Measurements from ENCODE around the gene AGAP1. TPM values are rescaled to one million over a fixed set of nuclear protein-coding genes. Genes with fewer than 3 reads are reported as not detected.
"Not testable (repeated sequence)": the region's sequence is repeated elsewhere in the genome, so short reads cannot be mapped to it uniquely, and the experiment has no call there.

The AGAP1 gene
- total and polyA plus RNA-seq, 8 donors: 5.0 to 27.6 (median 17.4) TPM

DNA sequence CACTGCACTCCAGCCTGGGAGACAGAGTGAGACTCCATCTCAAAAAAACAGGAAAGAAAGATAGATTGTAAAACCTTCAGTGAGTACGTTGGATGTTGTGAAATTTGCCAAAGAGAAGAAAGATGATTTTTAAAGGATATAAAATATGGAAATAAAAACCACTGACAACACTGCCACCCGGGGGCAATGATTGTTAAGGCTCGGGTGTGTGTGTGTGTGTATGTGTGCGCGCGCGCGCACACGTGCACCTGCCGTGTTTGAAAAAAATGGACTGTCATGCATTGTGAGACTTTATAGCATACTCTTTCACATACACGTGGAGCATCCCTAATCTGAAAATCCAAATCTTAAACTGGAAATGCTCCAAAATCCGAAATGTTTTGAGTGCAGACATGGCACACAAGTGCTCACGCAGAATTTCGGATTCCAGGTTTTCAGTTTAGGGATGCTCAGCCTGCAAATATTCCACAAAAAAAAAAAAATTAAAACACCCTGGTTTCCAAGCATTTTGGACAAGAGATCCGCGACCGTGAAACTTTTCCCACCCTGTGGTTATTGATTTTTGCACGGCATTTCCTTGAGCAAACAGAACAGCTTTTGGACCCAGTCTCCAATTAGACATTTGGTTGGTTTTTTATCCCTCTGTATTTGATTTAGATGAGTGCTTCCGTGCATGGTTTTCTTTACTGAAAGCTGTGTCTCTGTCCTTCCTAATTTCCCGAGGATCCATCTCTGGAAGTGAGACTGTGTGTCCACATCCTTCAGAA lies 269.2 kb downstream of the AGAP1 start:
- H3K9me3 ChIP-seq: no peaks in the 10 kb centered on the region
- H3K4me1 ChIP-seq: no peaks in the 10 kb centered on the region
- no peaks in the 10 kb centered on the region for H3K36me3 ChIP-seq
- ATAC-seq: no peak
- 61 to 65% methylated on average over 20 of the region's 20 CpGs for WGBS, 2 donors
- H3K27me3 ChIP-seq: no peaks in the 10 kb centered on the region
- TF ChIP-seq, protein P1, sequence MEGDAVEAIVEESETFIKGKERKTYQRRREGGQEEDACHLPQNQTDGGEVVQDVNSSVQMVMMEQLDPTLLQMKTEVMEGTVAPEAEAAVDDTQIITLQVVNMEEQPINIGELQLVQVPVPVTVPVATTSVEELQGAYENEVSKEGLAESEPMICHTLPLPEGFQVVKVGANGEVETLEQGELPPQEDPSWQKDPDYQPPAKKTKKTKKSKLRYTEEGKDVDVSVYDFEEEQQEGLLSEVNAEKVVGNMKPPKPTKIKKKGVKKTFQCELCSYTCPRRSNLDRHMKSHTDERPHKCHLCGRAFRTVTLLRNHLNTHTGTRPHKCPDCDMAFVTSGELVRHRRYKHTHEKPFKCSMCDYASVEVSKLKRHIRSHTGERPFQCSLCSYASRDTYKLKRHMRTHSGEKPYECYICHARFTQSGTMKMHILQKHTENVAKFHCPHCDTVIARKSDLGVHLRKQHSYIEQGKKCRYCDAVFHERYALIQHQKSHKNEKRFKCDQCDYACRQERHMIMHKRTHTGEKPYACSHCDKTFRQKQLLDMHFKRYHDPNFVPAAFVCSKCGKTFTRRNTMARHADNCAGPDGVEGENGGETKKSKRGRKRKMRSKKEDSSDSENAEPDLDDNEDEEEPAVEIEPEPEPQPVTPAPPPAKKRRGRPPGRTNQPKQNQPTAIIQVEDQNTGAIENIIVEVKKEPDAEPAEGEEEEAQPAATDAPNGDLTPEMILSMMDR (IDR thresholded peaks at IDR 0.05): no peak
- FAIRE-seq: no peak
- no peak for DNase-seq
- H3K4me3 ChIP-seq: no peak overlapping the region
- intact Hi-C loops (cut with DNase I): no loop called here
- H3K27ac ChIP-seq: no peak overlapping the region

DNA sequence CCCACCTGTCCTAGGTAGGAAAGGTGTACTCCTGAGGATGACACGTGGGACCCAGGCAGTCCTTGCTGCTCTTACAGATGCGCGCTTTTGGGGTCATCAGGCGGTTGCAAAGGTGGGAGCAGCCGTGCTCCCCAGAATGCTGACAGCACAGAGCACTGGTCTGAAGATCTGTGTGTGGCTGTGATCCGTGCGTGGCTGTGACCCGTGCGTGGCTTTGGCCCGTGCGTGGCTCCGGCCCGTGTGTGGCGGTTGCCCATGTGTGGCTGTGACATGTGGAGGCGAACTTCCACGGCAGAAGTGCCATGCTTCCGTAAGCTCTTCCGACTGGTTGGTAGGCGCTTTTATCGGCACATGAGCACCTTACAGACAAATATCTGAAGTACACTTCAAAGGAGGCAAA lies 270.0 kb downstream of the AGAP1 start:
- DNase-seq (no peak), FAIRE-seq (no peak), ATAC-seq (no peak)
- TF ChIP-seq, protein P1 (IDR thresholded peaks at IDR 0.05): no peak
- Histone ChIP-seq H3K36me3 (no peaks in the 10 kb centered on the region), H3K27me3 (no peaks in the 10 kb centered on the region), H3K4me3 (no peak overlapping the region), H3K4me1 (no peaks in the 10 kb centered on the region), H3K9me3 (no peaks in the 10 kb centered on the region), H3K27ac (no peak overlapping the region)
- intact Hi-C loops (cut with DNase I): no loop called here
- 94 to 95% methylated on average over 20 of the region's 20 CpGs for WGBS, 2 donors

GRCh38 chr2:235764478-235764877 lies 270.6 kb downstream of the AGAP1 start:
- H3K4me1 ChIP-seq; FAIRE-seq; H3K4me3 ChIP-seq; H3K27ac ChIP-seq; H3K27me3 ChIP-seq; H3K36me3 ChIP-seq; ATAC-seq; DNase-seq; H3K9me3 ChIP-seq; intact Hi-C loops (cut with DNase I): not testable (repeated sequence)
- WGBS, 2 donors: 89 to 91% methylated on average over 14 to 19 of the region's 19 CpGs

DNA sequence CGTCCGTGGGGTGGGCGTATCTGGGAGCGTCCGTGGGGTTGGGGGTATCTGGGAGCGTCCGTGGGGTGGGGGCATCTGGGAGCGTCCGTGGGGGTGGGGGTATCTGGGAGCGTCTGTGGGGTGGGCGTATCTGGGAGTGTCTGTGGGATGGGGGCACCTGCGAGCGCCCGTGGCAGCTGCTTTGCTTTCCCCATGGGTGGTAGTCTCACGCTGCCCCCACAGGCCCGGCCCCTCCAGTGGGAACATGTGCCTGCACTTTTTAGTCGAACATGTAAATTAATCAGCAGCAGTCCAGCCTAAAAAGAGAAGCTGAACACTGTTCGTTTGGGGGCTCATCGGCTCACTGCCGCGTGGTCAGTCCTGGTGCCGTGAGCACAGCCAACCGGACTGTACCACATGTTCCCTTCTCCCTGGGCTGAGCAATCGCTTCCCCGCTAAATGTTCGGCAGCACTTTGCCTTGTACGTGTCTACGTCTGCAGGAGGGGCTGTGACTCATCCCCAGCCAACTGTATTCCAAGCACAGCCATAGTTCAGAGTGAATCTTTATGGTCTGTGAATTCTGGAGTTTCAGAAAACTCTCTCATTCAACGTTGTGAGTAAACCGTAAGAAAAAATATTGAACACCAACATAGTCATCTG lies 271.5 kb downstream of the AGAP1 start:
- no peak for ATAC-seq
- no peak overlapping the region for H3K4me3 ChIP-seq
- no peaks in the 10 kb centered on the region for H3K4me1 ChIP-seq
- no peak overlapping the region for H3K27ac ChIP-seq
- H3K9me3 ChIP-seq: no peaks in the 10 kb centered on the region
- 90 to 93% methylated on average over 30 of the region's 30 CpGs for WGBS, 2 donors
- no peaks in the 10 kb centered on the region for H3K36me3 ChIP-seq
- intact Hi-C loops (cut with DNase I): no loop called here
- no peaks in the 10 kb centered on the region for H3K27me3 ChIP-seq
- FAIRE-seq: no peak
- DNase-seq: no peak
- TF ChIP-seq, protein P1 (IDR thresholded peaks at IDR 0.05): no peak

- FAIRE-seq: peak; percentile 94
- intact Hi-C loops (cut with DNase I): no loop called here
Measured at GRCh38 chr2:235766278-235766677, 272.4 kb downstream of the AGAP1 start.

More at GRCh38 chr2:235766278-235766677, 272.4 kb downstream of the AGAP1 start:
- H3K9me3 ChIP-seq: no peaks in the 10 kb centered on the region
- H3K4me3 ChIP-seq: no peak overlapping the region
- DNase-seq (peak in 3 of 6 donors; percentile 59 to 79 (median 66)), ATAC-seq (peak; percentile 96 to 97 (median 96))
- H3K27ac ChIP-seq: no peak overlapping the region
- no peaks in the 10 kb centered on the region for H3K27me3 ChIP-seq
- TF ChIP-seq, protein P1 (IDR thresholded peaks at IDR 0.05): peak; percentile 90 to 98 (median 92)
- H3K4me1 ChIP-seq: no peaks in the 10 kb centered on the region
- no peaks in the 10 kb centered on the region for H3K36me3 ChIP-seq
- WGBS, 2 donors: 4 to 7% methylated on average over 7 of the region's 7 CpGs
